Upper lobe of right lung (tissue), 1 donor: ENCODE results near the gene CFAP141. TPM values are rescaled to one million over a fixed set of nuclear protein-coding genes. Genes with fewer than 3 reads are reported as not detected.
A peak's percentile ranks its signal among the peaks of the same experiment; 100 is the strongest.

Experiments
- ATAC-seq: fragments of 200-7000 bp; cut with Tn5 transposase; one replicate; pipeline ENCODE4 v1.9.1; 2020; ENCODE audit warnings: mild to moderate bottlenecking, moderate library complexity
- DNase-seq: peaks from one replicate; pipeline ENCODE4 v3.0.0-alpha.2; 2020
- H3K27ac ChIP-seq: fragments of 200-600 bp; one replicate; pipeline ENCODE4 v1.8.0; 2022
- H3K27me3 ChIP-seq: fragments of 200-600 bp; one replicate; pipeline ENCODE4 v1.8.0; 2022; ENCODE audit warnings: mild to moderate bottlenecking
- H3K36me3 ChIP-seq: fragments of 200-600 bp; one replicate; pipeline ENCODE4 v1.8.0; 2022
- H3K4me1 ChIP-seq: fragments of 200-600 bp; one replicate; pipeline ENCODE4 v1.8.0; 2022
- H3K4me3 ChIP-seq: fragments of 200-600 bp; one replicate; pipeline ENCODE4 v1.8.0; 2022; ENCODE audit warnings: mild to moderate bottlenecking
- H3K9me3 ChIP-seq: fragments of 200-600 bp; one replicate; pipeline ENCODE4 v1.8.0; 2022
- CTCF ChIP-seq: fragments of 200-600 bp; IDR thresholded peaks from one replicate; pipeline ENCODE4 v1.8.0; 2022; ENCODE audit warnings: antibody characterized with exemption
- intact Hi-C: fragments of 100-400 bp; cut with DNase I; formaldehyde crosslinking; loops from one replicate; pipeline ENCODE4 v1.11.0; 2022
- total RNA-seq: library from RNA; stranded (reverse); fragmentation: NEBNext Ultra II Directional; extraction: Animal tissue kit (Norgen Biotek cat#: 25700); gene quantifications from one replicate; pipeline ENCODE4 v1.2.1, GENCODE V29; 2021
- donor health status: DM: no; HTN: yes; CAD: no; lungs with severe emphysema.

Gene CFAP141
- total RNA-seq, 1 donor from 2014 or later: not detected

DNA sequence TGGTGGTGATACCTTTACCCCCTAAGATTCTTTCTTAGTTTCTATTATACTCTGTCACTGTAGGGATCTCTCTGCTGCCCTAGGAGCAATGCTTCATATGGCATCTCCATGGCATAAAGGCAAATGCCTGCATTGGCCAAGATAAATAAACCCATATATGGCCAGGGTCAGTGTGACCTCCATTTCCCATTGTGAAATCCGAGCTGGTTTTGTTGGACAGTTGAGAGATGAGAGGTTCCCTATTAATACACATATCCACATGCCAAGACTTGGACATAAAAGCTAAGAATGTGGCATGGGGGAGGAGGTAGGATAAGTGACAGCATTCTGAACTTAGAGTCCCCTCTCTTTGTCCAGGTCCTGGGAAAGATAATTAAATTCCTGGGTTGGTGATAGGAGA lies 15.6 kb downstream of the CFAP141 start:
- H3K4me3 ChIP-seq: no peak overlapping the region
- ATAC-seq: no peak
- H3K4me1 ChIP-seq: no peaks in the 10 kb centered on the region
- no peaks in the 10 kb centered on the region for H3K27me3 ChIP-seq
- TF ChIP-seq CTCF: no peak
- H3K27ac ChIP-seq: no peak overlapping the region
- DNase-seq: no peak
- no peaks in the 10 kb centered on the region for H3K9me3 ChIP-seq
- no peaks in the 10 kb centered on the region for H3K36me3 ChIP-seq
- intact Hi-C loops: no loop called here

- no peak for ATAC-seq
- DNase-seq: no peak
- Histone ChIP-seq H3K4me3 (no peak overlapping the region), H3K36me3 (no peaks in the 10 kb centered on the region), H3K9me3 (no peaks in the 10 kb centered on the region), H3K27ac (no peak overlapping the region), H3K4me1 (peaks cover under 1% of the 10 kb centered on the region), H3K27me3 (no peaks in the 10 kb centered on the region)
- intact Hi-C loops: no loop called here
- no peak for TF ChIP-seq CTCF
Observed at GRCh38 chr1:154186852-154187501, 19.2 kb downstream of the CFAP141 start.

- ATAC-seq: peak; percentile 40
- Histone ChIP-seq H3K4me1 (peaks cover 8% of the 10 kb centered on the region), H3K4me3 (no peak overlapping the region), H3K27me3 (no peaks in the 10 kb centered on the region), H3K27ac (no peak overlapping the region), H3K9me3 (no peaks in the 10 kb centered on the region), H3K36me3 (no peaks in the 10 kb centered on the region)
- DNase-seq: peak; percentile 80
- intact Hi-C loops: no loop called here
- peak; percentile 58 for TF ChIP-seq CTCF
Observed at GRCh38 chr1:154186177-154186576, 20.0 kb downstream of the CFAP141 start.

GRCh38 chr1:154183046-154183915 lies 22.9 kb downstream of the CFAP141 start:
- ATAC-seq (peak; percentile 95), DNase-seq (peak; percentile 99)
- Histone ChIP-seq H3K4me1 (peaks cover 37% of the 10 kb centered on the region), H3K27me3 (no peaks in the 10 kb centered on the region), H3K4me3 (peak overlapping the region; percentile 98), H3K27ac (peak overlapping the region; percentile 96), H3K9me3 (no peaks in the 10 kb centered on the region), H3K36me3 (peaks cover 5% of the 10 kb centered on the region)
- intact Hi-C loops: no loop called here
- TF ChIP-seq CTCF: no peak

DNA sequence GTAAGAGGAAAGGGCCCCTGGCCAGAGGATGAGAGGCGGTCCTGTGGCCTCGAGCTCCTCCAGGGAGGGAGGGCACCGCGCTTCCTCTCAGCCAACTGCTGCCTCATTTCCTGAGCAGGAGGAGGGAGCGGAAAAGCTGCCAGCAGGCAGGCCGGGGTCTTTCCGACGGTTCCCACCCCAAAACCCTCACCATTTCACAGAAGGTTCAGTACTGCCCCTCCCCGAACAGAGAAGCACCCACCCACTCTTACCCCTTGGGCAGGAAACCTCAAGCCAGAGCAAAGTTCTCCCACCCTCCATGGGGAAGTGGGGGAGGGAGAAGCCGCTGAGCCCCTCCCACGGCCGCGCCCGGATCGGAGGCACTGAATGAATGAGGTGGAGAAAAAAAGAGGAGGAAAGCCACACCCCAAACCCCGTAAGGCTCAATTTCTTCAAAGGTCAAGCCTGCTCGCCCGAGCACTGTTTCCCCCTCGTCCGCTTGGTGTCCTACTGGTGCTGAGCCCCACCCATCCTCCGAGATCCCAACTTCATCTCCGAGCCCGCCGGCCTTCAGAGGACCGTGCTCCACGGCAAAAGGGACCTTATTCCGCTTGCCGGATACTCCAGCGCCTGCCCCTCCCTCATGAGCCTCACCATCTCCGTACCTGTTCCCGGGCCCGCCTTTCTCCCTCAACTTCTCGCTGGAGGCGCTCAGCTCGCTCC lies 23.6 kb downstream of the CFAP141 start:
- Histone ChIP-seq H3K36me3 (peaks cover 7% of the 10 kb centered on the region), H3K4me3 (peak overlapping the region; percentile 98), H3K4me1 (peaks cover 45% of the 10 kb centered on the region), H3K9me3 (no peaks in the 10 kb centered on the region), H3K27ac (peak overlapping the region; percentile 96), H3K27me3 (no peaks in the 10 kb centered on the region)
- ATAC-seq (peak; percentile 82), DNase-seq (peak; percentile 93)
- intact Hi-C loops: no loop called here
- no peak for TF ChIP-seq CTCF
